HepG2 (cell line): ENCODE results near the gene TUBG1. TPM values are rescaled to one million over a fixed set of nuclear protein-coding genes. Genes with fewer than 3 reads are reported as not detected.
A peak's percentile ranks its signal among the peaks of the same experiment; 100 is the strongest.

Experiments
- BORCS8-MEF2B ChIP-seq: sonication (generic); formaldehyde crosslinking; IDR thresholded peaks from 2 replicates; pipeline ENCODE4 v1.8.0; 2022; ENCODE audit warnings: mild to moderate bottlenecking, missing genetic modification reagents
- DMTF1 ChIP-seq: sonication (generic); formaldehyde crosslinking; IDR thresholded peaks from 2 replicates; pipeline ENCODE4 v1.4.0; 2020; ENCODE audit warnings: mild to moderate bottlenecking, missing genetic modification reagents
- DNMT3B ChIP-seq: conservative IDR thresholded peaks from 2 replicates; pipeline ENCODE4 v1.6.1; 2016; ENCODE audit warnings: missing biosample characterization, control low read depth
- GPBP1L1 ChIP-seq: sonication (generic); formaldehyde crosslinking; IDR thresholded peaks from 2 replicates; pipeline ENCODE4 v1.5.0; 2020; ENCODE audit warnings: mild to moderate bottlenecking, missing genetic modification reagents
- MAX ChIP-seq: IDR thresholded peaks from 2 replicates; pipeline ENCODE4 v1.6.1; 2012; ENCODE audit warnings: inconsistent platforms
- MTERF4 ChIP-seq: sonication (generic); formaldehyde crosslinking; IDR thresholded peaks from 2 replicates; pipeline ENCODE4 v1.8.0; 2023; ENCODE audit warnings: mild to moderate bottlenecking, missing genetic modification reagents
- NFE2L2 ChIP-seq: fragments of 150-350 bp; IDR thresholded peaks from 2 replicates; pipeline ENCODE4 v1.6.1; 2014; ENCODE audit warnings: low read length
- PATZ1 ChIP-seq: sonication (generic); formaldehyde crosslinking; IDR thresholded peaks from 2 replicates; pipeline ENCODE4 v1.4.0; 2020; ENCODE audit warnings: missing genetic modification reagents
- SIN3B ChIP-seq: fragments of 150-350 bp; IDR thresholded peaks from 2 replicates; pipeline ENCODE4 v1.6.1; 2014; ENCODE audit warnings: low read length
- THAP7 ChIP-seq: sonication (generic); formaldehyde crosslinking; IDR thresholded peaks from 2 replicates; pipeline ENCODE4 v1.8.1; 2023; ENCODE audit warnings: mild to moderate bottlenecking, missing genetic modification reagents
- ZFP90 ChIP-seq: sonication (generic); formaldehyde crosslinking; IDR thresholded peaks from 2 replicates; pipeline ENCODE4 v1.8.0; 2022; ENCODE audit warnings: missing genetic modification reagents, mild to moderate bottlenecking, inconsistent platforms, borderline replicate concordance
- ZNF263 ChIP-seq: sonication (generic); formaldehyde crosslinking; IDR thresholded peaks from 2 replicates; pipeline ENCODE4 v1.4.0; 2020; ENCODE audit warnings: missing genetic modification reagents
- ZNF567 ChIP-seq: sonication (generic); formaldehyde crosslinking; IDR thresholded peaks from 2 replicates; pipeline ENCODE4 v1.8.1; 2023; ENCODE audit warnings: mild to moderate bottlenecking, missing genetic modification reagents, borderline replicate concordance
- ZNF619 ChIP-seq: sonication (generic); formaldehyde crosslinking; IDR thresholded peaks from 2 replicates; pipeline ENCODE4 v1.4.0; 2020; ENCODE audit warnings: mild to moderate bottlenecking, missing genetic modification reagents
- ZNF709 ChIP-seq: sonication (generic); formaldehyde crosslinking; IDR thresholded peaks from 2 replicates; pipeline ENCODE4 v1.5.0; 2020; ENCODE audit warnings: mild to moderate bottlenecking, missing genetic modification reagents
- ZNF761 ChIP-seq: sonication (generic); formaldehyde crosslinking; conservative IDR thresholded peaks from 2 replicates; pipeline ENCODE4 v1.4.0; 2020; ENCODE audit warnings: mild to moderate bottlenecking, missing genetic modification reagents
- ZNF800 ChIP-seq: sonication (generic); formaldehyde crosslinking; IDR thresholded peaks from 2 replicates; pipeline ENCODE4 v1.4.0; 2020; ENCODE audit warnings: missing genetic modification reagents
- ZSCAN25 ChIP-seq: sonication (generic); formaldehyde crosslinking; IDR thresholded peaks from 2 replicates; pipeline ENCODE4 v1.8.0; 2022; ENCODE audit warnings: mild to moderate bottlenecking, missing genetic modification reagents
- polyA plus RNA-seq, 8 experiments: library from polyadenylated mRNA; depleted of rRNA in 3 of 8; stranded (reverse) in 7 of 8; unstranded in 1 of 8; fragments of >200 nt; fragmentation: Illumina TruSeq in 4 of 8; extraction: Trizol in 4 of 8; gene quantifications; 2 replicates each; pipeline versions ENCODE4 v1.2.1 to v1.2.3, GENCODE V29; 2011 to 2016; ENCODE audit warnings: low read depth in 4 of 8, missing spikeins in 1 of 8, mixed read lengths in 1 of 8; ENCODE audit not compliant: insufficient read depth in 1 of 8
- total RNA-seq, 5 experiments: library from RNA; depleted of rRNA; stranded (reverse); fragments of >200 nt; fragmentation: Illumina TruSeq; extraction: Trizol; gene quantifications; 2 replicates each; pipeline ENCODE4 v1.2.3, GENCODE V29; 2016; ENCODE audit warnings: low read depth in 1 of 5

Gene TUBG1
- total and polyA plus RNA-seq, 2 of the 13 experiments (the other 11 are each of a cell fraction or from before 2014, with no cell fraction given) = 74.1 to 137 TPM

- TF ChIP-seq PATZ1 (CRISPR knock-in tag) (peak; percentile 72; the same call in 1 of the 2 replicates), DNMT3B (peak; percentile 84), BORCS8-MEF2B (peak; percentile 49; the same call in 1 of the 2 replicates), MAX (peak; percentile 69), ZNF761 (CRISPR knock-in tag) (no peak; the same call in 1 of the 2 replicates), THAP7 (CRISPR knock-in tag) (peak; percentile 34; the same call in 1 of the 2 replicates), ZNF709 (peak; percentile 83; the same call in 1 of the 2 replicates), SIN3B (no peak), ZFP90 (CRISPR knock-in tag) (0 out of 2 replicates have a peak, but pooled peaks have one; percentile 23), ZNF567 (CRISPR knock-in tag) (no peak), ZNF263 (CRISPR knock-in tag) (peak; percentile 69), MTERF4 (CRISPR knock-in tag) (peak; percentile 88), ZSCAN25 (peak; percentile 55; the same call in 1 of the 2 replicates), ZNF800 (CRISPR knock-in tag) (peak; percentile 94), GPBP1L1 (no peak), DMTF1 (no peak), ZNF619 (CRISPR knock-in tag) (no peak), NFE2L2 (no peak)
These were observed 49.8 kb downstream of the TUBG1 start, which contains the start of gene TUBG2 (continued) for GRCh38 chr17:42659079-42659931.
